NAMALWA (cell line): ENCODE data around the gene MGST1.
"Not testable (repeated sequence)": the region's sequence is repeated elsewhere in the genome, so short reads cannot be mapped to it uniquely, and the experiment has no call there.

ENCODE experiments used
- DNase-seq: peaks from one replicate; pipeline ENCODE4 v3.0.0-alpha.2; 2015; ENCODE audit warnings: low spot score

The MGST1 gene

DNA sequence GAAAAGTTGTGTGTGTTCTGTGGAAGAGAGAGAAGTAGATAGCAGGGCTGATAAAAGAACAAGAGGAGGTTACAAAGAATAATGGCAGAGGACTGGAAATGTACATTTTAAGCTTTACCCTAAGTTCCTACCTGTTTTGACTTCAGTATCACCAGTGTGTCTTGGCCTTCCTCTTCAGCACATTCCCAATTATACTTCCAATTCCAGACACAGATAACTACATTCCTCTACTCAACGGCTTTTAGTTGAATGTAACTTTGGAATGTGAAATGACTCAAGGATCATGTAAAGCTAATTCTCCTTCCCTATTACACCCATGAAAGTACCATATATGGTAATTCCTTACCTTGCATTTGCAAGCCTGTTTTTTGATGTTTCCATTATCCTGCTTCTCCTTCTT is 5.0 kb downstream of the MGST1 start:
- no peak for DNase-seq

DNA sequence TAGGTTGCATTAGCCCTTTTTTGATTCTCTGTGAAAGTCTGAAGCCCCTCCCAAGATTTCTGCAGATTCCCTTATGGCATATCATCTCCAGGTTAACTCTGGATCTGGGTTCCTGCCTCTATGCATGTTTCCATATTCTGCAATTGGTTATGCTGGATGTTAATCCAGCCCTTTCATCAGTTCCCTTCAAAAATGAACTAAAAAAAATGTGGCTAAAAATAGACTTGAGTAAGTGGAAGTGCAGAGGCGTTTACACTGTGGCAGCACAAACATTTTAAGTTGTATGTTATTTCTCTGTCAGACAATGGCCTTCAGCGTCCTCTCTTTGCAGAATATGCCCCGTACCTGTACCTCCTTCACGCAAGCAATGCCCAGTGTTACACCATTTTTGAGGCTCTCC is 11.4 kb downstream of the MGST1 start:
- DNase-seq = no peak

DNA sequence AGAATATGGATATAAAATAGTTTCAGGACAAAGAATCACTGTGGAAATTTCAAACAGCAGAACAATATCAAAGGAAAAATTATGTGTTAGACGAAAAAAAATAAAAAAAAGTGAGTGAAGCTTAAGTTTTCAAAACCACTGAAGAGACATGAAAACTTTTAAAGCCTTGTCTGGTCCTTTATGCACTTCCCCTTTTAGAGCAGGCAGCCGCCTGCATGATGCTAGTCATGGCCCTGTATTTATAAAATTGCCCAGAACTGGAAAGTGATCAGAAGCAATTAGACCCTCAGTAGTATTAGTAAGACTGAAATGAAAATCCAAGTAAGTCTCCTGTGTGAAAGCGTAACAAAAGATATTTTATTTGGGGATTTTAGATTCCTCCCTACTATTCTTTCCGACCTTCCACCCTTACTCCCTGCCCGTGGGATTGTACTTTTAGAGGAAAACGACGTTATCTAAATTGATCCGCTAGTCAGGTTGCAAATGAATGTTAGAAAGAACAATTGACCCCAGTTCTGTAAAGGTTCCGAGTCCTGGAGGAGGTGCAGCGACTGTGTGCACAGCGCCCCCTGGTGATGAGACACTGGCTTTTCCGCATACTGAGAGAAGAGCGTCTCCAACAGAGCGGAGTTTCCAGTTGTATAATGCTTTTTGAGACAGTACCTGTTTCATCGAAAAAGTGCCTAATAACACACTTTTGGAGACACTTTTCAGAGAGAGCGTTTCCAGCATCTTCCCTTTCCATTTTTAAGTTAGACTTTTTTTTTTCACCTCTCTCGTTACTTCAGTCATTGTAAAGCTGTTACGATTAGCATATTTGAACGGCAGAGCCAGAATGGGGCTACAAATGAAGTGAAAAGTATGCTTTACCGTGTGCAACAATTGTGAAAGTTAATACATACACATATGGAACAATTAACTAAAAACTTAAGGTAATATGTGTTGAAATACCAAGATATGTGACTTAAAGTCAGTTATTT is 12.4 kb downstream of the MGST1 start:
- DNase-seq = peak; percentile 70

DNA sequence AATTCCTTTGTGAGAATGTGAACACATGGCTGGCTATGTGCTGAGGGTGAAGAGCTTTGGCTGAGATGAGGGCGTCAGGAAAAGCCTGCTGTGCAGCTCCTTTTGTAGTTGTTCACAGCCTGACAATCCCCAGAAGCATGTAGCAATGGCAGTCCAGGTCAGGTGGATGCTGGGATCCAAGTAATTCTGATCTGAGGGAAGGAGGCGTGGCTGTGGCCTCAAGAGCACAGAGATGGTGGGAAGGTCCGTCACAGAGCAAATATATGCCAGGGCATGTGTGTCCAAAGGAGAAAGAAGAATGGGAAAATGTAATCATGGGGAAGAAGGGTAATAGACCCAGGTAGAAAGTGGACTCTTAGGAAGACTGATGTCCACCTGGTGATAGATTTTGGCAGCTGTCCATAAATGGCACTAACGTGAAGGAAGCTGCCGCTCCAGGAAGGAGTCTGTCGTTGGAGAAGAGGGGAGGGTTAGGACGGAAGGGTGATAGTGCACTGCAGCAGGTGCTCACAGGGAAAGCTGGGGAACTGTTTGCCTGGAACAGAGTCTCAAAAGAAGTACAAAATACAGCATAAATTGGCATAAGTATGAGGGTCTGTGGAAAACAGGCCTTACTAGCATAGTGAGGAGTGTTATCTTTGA is 13.8 kb downstream of the MGST1 start:
- no peak for DNase-seq

DNA sequence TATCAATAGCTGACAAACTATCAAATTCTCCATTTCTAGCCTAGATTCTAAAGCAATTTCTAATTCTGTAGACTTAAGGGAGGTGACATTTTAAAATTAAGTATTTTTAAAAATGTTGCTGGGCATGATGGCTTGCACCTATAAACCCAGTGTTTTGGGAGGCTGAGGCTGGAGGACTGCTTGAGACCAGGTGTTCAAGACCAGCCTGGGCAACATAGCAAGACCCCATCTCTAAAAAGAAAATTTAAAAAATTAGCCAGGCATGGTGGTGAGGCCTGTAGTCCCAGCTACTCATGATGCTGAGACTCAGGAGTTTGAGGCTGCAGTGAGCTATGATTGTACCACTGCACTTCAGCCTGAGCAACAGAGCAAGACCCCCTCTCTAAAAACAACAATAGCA is 15.1 kb downstream of the MGST1 start:
- no peak for DNase-seq

DNA sequence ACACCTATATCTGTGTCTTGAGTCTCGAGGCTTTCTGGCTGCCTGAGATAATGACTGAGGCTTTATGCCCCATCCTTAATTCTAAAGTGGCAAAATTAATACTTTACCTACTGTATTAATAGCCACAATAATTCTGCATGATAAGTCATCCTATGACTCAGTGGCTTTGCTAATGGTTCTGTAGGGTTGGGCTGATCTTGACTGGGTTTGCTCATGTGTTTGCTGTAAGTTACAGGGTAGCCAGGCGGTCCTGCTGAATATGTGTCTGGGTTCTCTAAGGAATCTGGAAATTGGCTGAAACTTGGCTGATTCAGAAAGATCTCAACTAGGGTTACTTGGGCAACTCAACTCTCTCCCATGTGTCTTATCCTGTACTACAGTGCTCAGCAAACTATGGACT is 21.7 kb downstream of the MGST1 start:
- no peak for DNase-seq

DNA sequence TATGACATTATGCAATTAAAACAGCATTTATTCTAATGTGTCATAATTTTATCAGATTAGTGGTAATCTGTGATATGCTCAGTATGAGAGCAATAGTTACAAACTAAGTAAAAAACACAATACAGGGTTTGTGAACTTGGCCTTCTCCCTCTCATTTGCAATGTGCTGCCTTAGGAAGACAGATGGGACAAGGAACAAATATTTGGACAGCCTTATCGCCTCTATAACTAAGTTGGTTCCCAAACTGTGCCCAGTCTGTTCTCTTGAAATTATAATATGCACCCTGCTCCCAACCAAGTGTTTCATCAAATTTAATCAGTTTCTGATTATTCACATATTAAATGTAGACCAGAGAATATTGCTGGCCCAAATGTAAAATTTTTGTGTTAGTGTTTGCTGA is 22.7 kb downstream of the MGST1 start:
- no peak for DNase-seq

DNA sequence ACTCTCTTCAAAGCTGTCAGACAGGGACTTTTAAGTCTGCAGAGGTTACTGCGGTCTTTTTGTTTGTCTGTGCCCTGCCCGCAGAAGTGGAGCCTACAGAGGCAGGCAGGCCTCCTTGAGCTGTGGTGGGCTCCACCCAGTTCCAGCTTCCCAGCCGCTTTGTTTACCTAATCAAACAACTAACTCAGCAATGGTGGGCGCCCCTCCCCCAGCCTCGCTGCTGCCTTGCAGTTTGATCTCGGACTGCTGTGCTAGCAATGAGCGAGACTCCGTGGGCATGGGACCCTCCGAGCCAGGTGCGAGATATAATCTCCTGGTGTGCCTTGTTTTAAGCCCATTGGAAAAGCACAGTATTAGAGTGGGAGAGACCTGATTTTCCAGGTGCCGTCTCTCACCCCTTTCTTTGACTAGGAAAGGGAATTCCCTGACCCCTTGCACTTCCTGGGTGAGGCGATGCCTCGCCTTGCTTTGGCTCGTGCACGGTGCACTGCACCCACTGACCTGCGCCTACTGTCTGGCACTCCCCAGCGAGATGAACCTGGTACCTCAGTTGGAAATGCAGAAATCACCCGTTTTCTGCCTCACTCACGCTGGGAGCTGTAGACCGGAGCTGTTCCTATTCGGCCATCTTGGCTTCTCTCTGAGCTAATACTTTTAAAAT is 35.3 kb downstream of the MGST1 start:
- not testable (repeated sequence) for DNase-seq

DNA sequence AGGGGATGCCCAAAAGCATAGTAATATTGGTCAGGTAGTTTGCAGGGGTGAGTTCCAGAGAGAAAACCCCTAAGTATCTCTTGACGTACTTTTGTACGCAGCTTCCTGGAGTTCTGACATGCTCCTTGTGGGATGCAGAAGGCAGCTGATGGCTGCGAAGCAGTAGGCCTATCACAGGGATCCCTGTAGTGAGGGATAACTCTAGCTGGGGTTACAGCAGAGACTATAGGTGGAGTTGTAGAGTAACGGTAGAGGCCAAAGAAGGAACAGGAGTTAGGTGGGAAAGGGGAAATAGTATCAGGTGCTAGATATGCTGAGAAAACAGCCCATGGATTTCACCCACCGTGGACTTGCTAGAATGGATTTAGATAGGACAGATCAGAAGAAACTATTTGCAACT is 37.3 kb downstream of the MGST1 start:
- DNase-seq = no peak

DNA sequence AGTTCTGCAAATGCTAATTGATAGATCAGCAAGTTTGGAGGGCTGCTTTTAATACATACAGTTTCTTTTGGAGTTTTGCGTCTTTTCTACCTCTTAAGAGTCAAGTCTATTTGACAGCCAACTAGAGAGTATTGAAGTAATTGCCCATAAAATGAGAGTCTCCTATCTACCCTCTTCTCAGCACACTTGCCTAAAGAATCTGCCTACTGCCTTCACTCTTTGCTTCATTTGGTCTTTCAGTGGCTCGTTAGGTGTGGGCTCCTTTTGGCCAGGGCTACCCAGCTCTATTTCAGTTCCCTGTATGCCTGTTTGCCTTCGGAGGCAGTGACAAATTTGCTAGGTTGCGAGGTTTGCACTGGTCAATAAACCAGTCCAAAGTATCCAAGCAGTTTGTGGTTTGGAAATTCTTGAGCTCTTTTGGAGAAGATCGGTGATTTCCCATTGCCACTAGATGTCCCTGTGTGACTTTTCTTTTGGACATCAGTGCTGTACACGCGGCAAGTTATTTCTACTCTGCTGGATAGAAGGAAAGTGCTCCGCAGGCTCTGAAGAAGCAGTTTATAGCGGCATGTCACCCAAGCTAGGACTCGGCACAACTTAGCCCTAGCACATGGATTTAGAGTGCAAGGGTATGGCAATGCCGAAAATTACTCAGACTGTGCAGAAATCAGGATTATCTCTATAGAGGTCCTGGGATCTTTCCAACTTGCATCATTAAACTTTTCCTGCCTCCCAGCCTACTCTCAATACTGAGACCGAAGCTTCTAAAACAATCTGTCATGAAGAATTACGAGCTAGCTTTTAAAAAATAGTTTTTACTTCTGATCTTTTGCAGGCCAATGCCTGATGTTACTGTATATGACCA is 38.6 kb downstream of the MGST1 start:
- peak; percentile 11 for DNase-seq

DNA sequence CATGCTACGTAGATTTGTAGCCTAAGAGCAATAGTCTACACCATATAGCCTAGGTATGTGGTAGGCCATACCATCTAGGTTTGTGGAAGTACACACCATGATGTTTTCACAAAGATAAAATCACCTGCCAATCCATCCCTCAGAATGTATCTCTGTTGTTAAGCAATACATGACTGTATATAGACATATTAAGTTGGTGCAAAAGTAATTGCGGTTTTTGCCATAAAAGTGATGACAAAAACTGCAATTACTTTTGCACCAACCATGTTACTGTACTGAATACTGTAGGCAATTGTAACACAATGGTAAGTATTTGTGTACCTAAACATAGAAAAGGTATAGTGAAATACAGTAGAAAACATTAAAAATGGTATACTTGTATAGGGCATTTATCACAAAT is 40.5 kb downstream of the MGST1 start:
- DNase-seq = no peak

DNA sequence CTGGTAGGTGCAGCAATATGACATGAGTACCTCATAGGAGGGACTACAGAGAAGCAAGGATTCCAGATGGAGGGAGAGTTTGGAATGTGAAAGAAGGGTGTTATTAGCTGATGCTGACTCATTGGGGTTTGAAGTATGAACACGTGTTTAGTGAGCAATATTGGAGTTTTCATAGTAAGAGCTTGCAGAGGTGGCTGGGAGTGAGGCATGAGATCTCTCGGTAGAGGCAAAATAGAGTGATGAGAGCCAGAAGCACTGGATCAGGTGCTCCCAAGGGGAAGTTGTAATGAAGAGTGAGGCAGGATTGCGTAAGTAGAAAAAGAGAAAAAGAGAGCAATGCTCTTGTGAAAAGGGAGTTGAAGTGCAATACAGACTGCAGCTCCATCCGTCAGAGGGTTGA is 42.1 kb downstream of the MGST1 start:
- DNase-seq = no peak

DNA sequence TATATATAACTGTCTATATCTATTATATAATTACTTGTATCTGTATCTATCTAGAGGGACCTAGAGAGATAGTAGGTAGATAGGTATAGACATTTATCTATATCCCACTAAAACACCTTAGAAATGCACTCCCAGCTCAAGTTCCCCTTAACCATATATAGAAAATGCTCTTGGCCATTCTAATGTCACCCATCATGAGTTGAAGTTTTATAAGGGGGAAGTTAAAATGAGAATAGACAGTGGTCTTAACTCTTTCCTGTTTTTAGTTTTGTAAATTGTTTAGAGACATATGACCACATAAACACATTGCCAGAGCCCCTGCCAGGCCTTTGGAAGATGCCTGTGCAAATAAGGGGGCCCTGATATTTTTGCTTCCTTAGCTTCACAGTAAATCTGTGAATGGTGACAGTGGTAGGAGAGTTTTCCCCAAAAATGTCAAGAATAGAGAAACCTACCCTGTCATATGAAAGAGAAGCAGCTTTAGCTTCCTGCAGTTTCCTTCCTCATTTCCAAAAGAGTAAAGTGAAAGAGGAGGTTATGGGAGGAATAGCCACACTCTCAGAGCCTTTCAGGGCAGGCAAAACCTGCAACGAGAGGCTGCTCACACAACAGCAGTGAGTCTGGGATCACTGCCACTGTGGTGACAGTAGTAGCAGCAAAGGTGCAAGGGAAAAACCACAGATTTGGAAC is 45.5 kb downstream of the MGST1 start:
- DNase-seq = no peak

DNA sequence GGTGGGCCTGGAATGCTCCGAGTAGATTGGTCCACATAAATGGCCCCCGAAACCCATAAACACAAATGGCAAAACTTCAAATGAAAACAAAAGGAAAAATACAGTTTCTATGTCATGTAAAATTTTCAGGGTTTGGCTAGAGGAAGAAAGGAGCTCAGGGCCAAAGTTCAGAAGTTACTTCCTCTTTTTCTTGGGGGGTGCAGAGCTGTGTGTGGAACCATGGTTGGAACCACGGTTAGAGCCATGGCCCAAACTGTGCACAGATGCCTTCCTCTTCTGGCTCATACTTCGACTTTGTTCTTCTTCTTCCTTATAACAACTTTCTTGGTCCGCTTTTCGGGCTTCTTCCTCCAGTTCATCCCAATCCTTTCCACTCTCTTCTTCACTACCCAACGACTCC is 51.7 kb downstream of the MGST1 start:
- DNase-seq = no peak

DNA sequence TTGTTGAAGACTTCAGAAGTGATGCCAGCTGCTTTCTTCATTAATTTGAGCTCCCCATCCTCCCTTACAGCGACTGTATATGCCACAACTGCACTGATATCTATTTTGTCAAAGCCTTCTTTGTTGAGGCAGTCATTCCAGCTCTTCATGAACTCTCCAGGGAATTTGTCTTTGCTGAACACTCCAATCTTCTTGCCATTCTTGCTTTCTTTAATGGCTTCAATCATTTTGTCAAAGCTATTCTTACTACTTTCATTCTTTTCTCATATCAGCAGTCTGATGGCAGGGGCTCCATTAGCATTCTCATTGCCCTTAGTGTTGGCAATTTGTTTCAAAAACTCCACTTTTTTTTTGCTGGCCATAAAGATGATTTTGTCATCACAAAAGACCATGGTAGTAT is 54.4 kb downstream of the MGST1 start:
- not testable (repeated sequence) for DNase-seq

DNA sequence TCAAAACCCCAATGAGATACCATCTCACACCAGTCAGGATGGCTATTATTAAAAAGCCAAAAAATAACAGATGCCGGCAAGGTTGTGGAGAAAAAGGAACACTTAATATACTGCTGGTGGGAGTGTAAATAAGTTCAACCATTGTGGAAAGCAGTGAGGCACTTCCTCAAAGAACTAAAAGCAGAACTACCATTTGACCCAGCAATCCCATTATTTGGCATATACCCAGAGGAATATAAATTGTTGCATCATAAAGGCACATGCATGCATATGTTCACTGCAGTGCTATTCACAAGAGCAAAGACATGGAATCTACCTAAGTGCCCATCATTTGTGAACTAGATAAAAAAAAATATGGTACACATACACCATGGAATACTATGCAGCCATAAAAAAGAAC is 59.9 kb downstream of the MGST1 start:
- no peak for DNase-seq
